Fibroblast of lung (primary cell): ENCODE data around the gene GRIPAP1. TPM values are rescaled to one million over a fixed set of nuclear protein-coding genes. Genes with fewer than 3 reads are reported as not detected.

ENCODE experiments used
- DNase-seq, 2 donors: peaks; one replicate each; pipeline versions ENCODE4 v3.0.0 to v3.0.0-alpha.2; 2010; ENCODE audit warnings: low read depth in 2 of 2
- H2AFZ ChIP-seq: 2 replicates; pipeline ENCODE4 v1.5.1; 2012; ENCODE audit warnings: low read length, control low read depth, inconsistent platforms
- H3K27ac ChIP-seq: 2 replicates; pipeline ENCODE4 v1.5.1; 2011; ENCODE audit warnings: low read length, control low read depth; ENCODE audit not compliant: insufficient read depth
- H3K27me3 ChIP-seq: 2 replicates; pipeline ENCODE4 v1.5.1; 2011; ENCODE audit warnings: mild to moderate bottlenecking, low read length; ENCODE audit not compliant: control insufficient read depth, insufficient read depth
- H3K36me3 ChIP-seq: 2 replicates; pipeline ENCODE4 v1.5.1; 2011; ENCODE audit warnings: low read length; ENCODE audit not compliant: control insufficient read depth, insufficient read depth
- H3K4me1 ChIP-seq: 2 replicates; pipeline ENCODE4 v1.5.1; 2011; ENCODE audit warnings: low read length; ENCODE audit not compliant: control insufficient read depth, insufficient read depth; ENCODE audit errors: extremely low read depth
- H3K4me2 ChIP-seq: 2 replicates; pipeline ENCODE4 v1.5.1; 2011; ENCODE audit warnings: low read length, control low read depth; ENCODE audit not compliant: insufficient read depth; ENCODE audit errors: extremely low read depth
- H3K4me3 ChIP-seq, 4 experiments: fragments of 200-600 bp in 1 of 4; sonication (generic) in 1 of 4; replicated peaks in 1 of 4; 2 replicates each; pipeline ENCODE4 v1.5.1; 2011 to 2016; ENCODE audit warnings: low read length in 4 of 4, low read depth in 3 of 4, mild to moderate bottlenecking in 3 of 4, control low read depth in 2 of 4, inconsistent platforms in 1 of 4, mixed read lengths in 1 of 4; ENCODE audit not compliant: insufficient read depth in 1 of 4; ENCODE audit errors: control extremely low read depth in 1 of 4
- H3K79me2 ChIP-seq: 2 replicates; pipeline ENCODE4 v1.5.1; 2012; ENCODE audit warnings: mild to moderate bottlenecking, low read length, inconsistent platforms; ENCODE audit not compliant: control insufficient read depth, insufficient read depth
- H3K9ac ChIP-seq: 2 replicates; pipeline ENCODE4 v1.5.1; 2011; ENCODE audit warnings: mild to moderate bottlenecking, low read length, control low read depth; ENCODE audit not compliant: insufficient read depth
- H3K9me3 ChIP-seq: 2 replicates; pipeline ENCODE4 v1.5.1; 2012; ENCODE audit warnings: low read depth, low read length; ENCODE audit not compliant: control insufficient read depth, insufficient read depth
- H4K20me1 ChIP-seq: 2 replicates; pipeline ENCODE4 v1.5.1; 2011; ENCODE audit warnings: low read length; ENCODE audit not compliant: control insufficient read depth, insufficient read depth; ENCODE audit errors: extremely low read depth
- CTCF ChIP-seq, 2 donors: IDR thresholded peaks in 1 of 2; conservative IDR thresholded peaks in 1 of 2; 1 replicate in 1 of 2; 2 replicates in 1 of 2; pipeline ENCODE4 v1.5.1; 2011 to 2012; ENCODE audit warnings: low read length in 2 of 2, control low read depth in 1 of 2, inconsistent platforms in 1 of 2, low read depth in 1 of 2, mild to moderate bottlenecking in 1 of 2
- EZH2 ChIP-seq: IDR thresholded peaks from 2 replicates; pipeline ENCODE4 v1.5.1; 2012; ENCODE audit warnings: low read length, control low read depth, mild to moderate bottlenecking; ENCODE audit errors: missing control alignments
- polyA plus RNA-seq, 2 donors: library from polyadenylated mRNA; depleted of rRNA in 1 of 2; stranded (reverse) in 1 of 2; unstranded in 1 of 2; fragments of >200 nt; gene quantifications; 2 replicates each; pipeline ENCODE4 v1.2.1, GENCODE V29; 2011 to 2012; ENCODE audit warnings: missing spikeins in 1 of 2
- total RNA-seq: library from RNA; depleted of rRNA; stranded (reverse); fragments of >200 nt; gene quantifications from 2 replicates; pipeline ENCODE4 v1.2.1, GENCODE V29; 2014

GRIPAP1 gene
- total and polyA plus RNA-seq, 2 donors (not counting 1 experiment from before 2014, with no cell fraction given): 18.5 to 26.4 TPM

- TF ChIP-seq EZH2: no peak
- no peak for TF ChIP-seq CTCF (conservative IDR thresholded peaks at IDR 0.05 in 1 of 2, IDR thresholded peaks at IDR 0.05 in 1 of 2; ENCODE audit: low read depth in 1 of 2, low read length in 2 of 2)
- no peaks in the 10 kb centered on the region for H4K20me1 ChIP-seq
- DNase-seq: no peak
- no peak overlapping the region for H3K27ac ChIP-seq
- no peak overlapping the region for H3K9ac ChIP-seq
- no peaks in the 10 kb centered on the region for H3K36me3 ChIP-seq
- H3K4me2 ChIP-seq: no peak overlapping the region
- H2AFZ ChIP-seq: no peak overlapping the region
- no peaks in the 10 kb centered on the region for H3K27me3 ChIP-seq
- peaks cover 8% of the 10 kb centered on the region for H3K79me2 ChIP-seq
- H3K4me1 ChIP-seq: no peaks in the 10 kb centered on the region
- H3K4me3 ChIP-seq: no peak overlapping the region
- H3K9me3 ChIP-seq: no peaks in the 10 kb centered on the region
Observed at GRCh38 chrX:48999030-48999429, 3.0 kb downstream of the GRIPAP1 start.

GRCh38 chrX:48998391-48998790 lies 3.7 kb downstream of the GRIPAP1 start:
- H3K9ac ChIP-seq: no peak overlapping the region
- TF ChIP-seq CTCF (conservative IDR thresholded peaks at IDR 0.05 in 1 of 2, IDR thresholded peaks at IDR 0.05 in 1 of 2; ENCODE audit: low read depth in 1 of 2, low read length in 2 of 2): no peak
- no peak for TF ChIP-seq EZH2
- H3K4me2 ChIP-seq: no peak overlapping the region
- no peaks in the 10 kb centered on the region for H3K36me3 ChIP-seq
- H3K9me3 ChIP-seq: no peaks in the 10 kb centered on the region
- DNase-seq: no peak
- H3K27me3 ChIP-seq: no peaks in the 10 kb centered on the region
- no peak overlapping the region for H2AFZ ChIP-seq
- H3K79me2 ChIP-seq: peaks cover 8% of the 10 kb centered on the region
- H3K27ac ChIP-seq: no peak overlapping the region
- H3K4me1 ChIP-seq: no peaks in the 10 kb centered on the region
- no peaks in the 10 kb centered on the region for H4K20me1 ChIP-seq
- no peak overlapping the region for H3K4me3 ChIP-seq

- H3K9me3 ChIP-seq: no peaks in the 10 kb centered on the region
- H3K79me2 ChIP-seq: peaks cover 8% of the 10 kb centered on the region
- no peaks in the 10 kb centered on the region for H3K36me3 ChIP-seq
- no peaks in the 10 kb centered on the region for H3K4me1 ChIP-seq
- TF ChIP-seq CTCF (conservative IDR thresholded peaks at IDR 0.05 in 1 of 2, IDR thresholded peaks at IDR 0.05 in 1 of 2; ENCODE audit: low read depth in 1 of 2, low read length in 2 of 2): no peak
- TF ChIP-seq EZH2: no peak
- no peak overlapping the region for H3K9ac ChIP-seq
- no peaks in the 10 kb centered on the region for H4K20me1 ChIP-seq
- H3K4me3 ChIP-seq: no peak overlapping the region
- no peak overlapping the region for H3K4me2 ChIP-seq
- no peak overlapping the region for H2AFZ ChIP-seq
- no peaks in the 10 kb centered on the region for H3K27me3 ChIP-seq
- DNase-seq: no peak
- no peak overlapping the region for H3K27ac ChIP-seq
Observed at GRCh38 chrX:48997865-48998264, 4.2 kb downstream of the GRIPAP1 start.
